ENCODE measurements around the gene CNN1. TPM values are rescaled to one million over a fixed set of nuclear protein-coding genes. Genes with fewer than 3 reads are reported as not detected.

CNN1 gene
- total and polyA plus RNA-seq, 2 experiments from 2014 or later: 13.3 to 20.9 TPM

- no peak overlapping the region for H3K27ac Mint-ChIP-seq
- peaks cover 17% of the 10 kb centered on the region for H3K27me3 Mint-ChIP-seq (ENCODE audit: insufficient read depth, low read depth, poor library complexity)
- no peak overlapping the region for H3K27ac ChIP-seq (ENCODE audit: low read depth)
- peaks cover 6% of the 10 kb centered on the region; the same call in 1 of the 2 replicates for H3K27me3 ChIP-seq (ENCODE audit: insufficient read depth)
- no peaks in the 10 kb centered on the region for H3K9me3 Mint-ChIP-seq
- H2AFZ ChIP-seq: no peak overlapping the region
- no peak overlapping the region for H3K4me2 ChIP-seq
- no peaks in the 10 kb centered on the region for H3K4me1 ChIP-seq (ENCODE audit: insufficient read depth)
- no peaks in the 10 kb centered on the region for H3K36me3 Mint-ChIP-seq (ENCODE audit: low read depth)
- H4K20me1 ChIP-seq (replicated peaks; ENCODE audit: insufficient read depth): no peaks in the 10 kb centered on the region
- H3K4me3 ChIP-seq: no peak overlapping the region
- no peaks in the 10 kb centered on the region for H3K36me3 ChIP-seq (ENCODE audit: insufficient read depth)
- no peak for DNase-seq (ENCODE audit: low spot score)
- TF ChIP-seq EZH2phosphoT487 (IDR thresholded peaks at IDR 0.05; ENCODE audit: unreplicated experiment) (no peak), REST (IDR thresholded peaks at IDR 0.05; ENCODE audit: unreplicated experiment) (no peak), POLR2AphosphoS5 (IDR thresholded peaks at IDR 0.05; ENCODE audit: low read depth) (no peak), ETS1 (IDR thresholded peaks at IDR 0.05) (no peak), EZH2 (IDR thresholded peaks at IDR 0.05; ENCODE audit: low read depth, unreplicated experiment) (no peak), CREB1 (CRISPR knock-in tag; IDR thresholded peaks at IDR 0.05; ENCODE audit: low read depth) (no peak), JUNB (IDR thresholded peaks at IDR 0.05; ENCODE audit: unreplicated experiment) (no peak), ZNF114 (CRISPR knock-in tag; IDR thresholded peaks at IDR 0.05) (no peak), CTCF (conservative IDR thresholded peaks at IDR 0.05; ENCODE audit: low read depth in 2 of 2) (no peak), ZNF331 (CRISPR knock-in tag; IDR thresholded peaks at IDR 0.05; ENCODE audit: low read depth) (no peak), ZNF462 (CRISPR knock-in tag; IDR thresholded peaks at IDR 0.05) (no peak), NANOG (IDR thresholded peaks at IDR 0.05; ENCODE audit: borderline replicate concordance) (no peak), STAT1 (IDR thresholded peaks at IDR 0.05; ENCODE audit: unreplicated experiment) (no peak)
- 0 out of 2 replicates have a peak, but pooled peaks cover 3% of the 10 kb centered on the region for H3F3A ChIP-seq (replicated peaks; ENCODE audit: low read depth)
- H3K4me3 Mint-ChIP-seq: no peak overlapping the region
- H3K4me1 Mint-ChIP-seq: peaks cover 9% of the 10 kb centered on the region; the same call in 1 of the 3 replicates
- H3K9me2 ChIP-seq (ENCODE audit: insufficient read depth): no peaks in the 10 kb centered on the region
- ATAC-seq: no peak
- H3K79me2 ChIP-seq (replicated peaks; ENCODE audit: insufficient read depth): no peaks in the 10 kb centered on the region
These were observed 43.1 kb downstream of the CNN1 start for GRCh38 chr19:11581740-11582139.

Measured in GM23338 (cell line).